Spleen (tissue), 11 donors: ENCODE results near the gene LSM14A. TPM values are rescaled to one million over a fixed set of nuclear protein-coding genes. Genes with fewer than 3 reads are reported as not detected.

Experiments
- DNase-seq: peaks from one replicate; pipeline ENCODE4 v3.0.0-alpha.2; 2020
- H3K27ac ChIP-seq, 8 donors: fragments of 200-600 bp; sonication (generic) in 7 of 8; 1 replicate in 4 of 8; 2 replicates in 4 of 8; pipeline versions ENCODE4 v1.5.0 to v1.8.0; 2016 to 2021; ENCODE audit warnings: inconsistent platforms in 4 of 8, mild to moderate bottlenecking in 4 of 8, moderate library complexity in 1 of 8
- H3K27me3 ChIP-seq, 7 donors: fragments of 200-600 bp; sonication (generic) in 6 of 7; replicated peaks in 1 of 7; 1 replicate in 4 of 7; 2 replicates in 3 of 7; pipeline versions ENCODE4 v1.5.0 to v1.8.0; 2016 to 2021; ENCODE audit warnings: inconsistent platforms in 3 of 7, mild to moderate bottlenecking in 1 of 7
- H3K36me3 ChIP-seq, 6 donors: fragments of 200-600 bp; sonication (generic) in 5 of 6; 1 replicate in 4 of 6; 2 replicates in 2 of 6; pipeline versions ENCODE4 v1.5.0 to v1.8.0; 2016 to 2021; ENCODE audit warnings: inconsistent platforms in 2 of 6
- H3K4me1 ChIP-seq, 6 donors: fragments of 200-600 bp; sonication (generic) in 5 of 6; 1 replicate in 3 of 6; 2 replicates in 3 of 6; pipeline versions ENCODE4 v1.5.0 to v1.8.0; 2016 to 2021; ENCODE audit warnings: inconsistent platforms in 3 of 6
- H3K4me3 ChIP-seq, 8 donors: fragments of 200-600 bp; sonication (generic) in 7 of 8; 1 replicate in 4 of 8; 2 replicates in 4 of 8; pipeline versions ENCODE4 v1.5.0 to v1.8.0; 2016 to 2021; ENCODE audit warnings: inconsistent platforms in 4 of 8, mild to moderate bottlenecking in 4 of 8, moderate library complexity in 2 of 8
- H3K9me3 ChIP-seq, 8 donors: fragments of 200-600 bp; sonication (generic) in 7 of 8; 1 replicate in 4 of 8; 2 replicates in 4 of 8; pipeline versions ENCODE4 v1.5.0 to v1.8.0; 2016 to 2021; ENCODE audit warnings: inconsistent platforms in 4 of 8
- POLR2A ChIP-seq, 3 donors: fragments of 450-650 bp; IDR thresholded peaks; one replicate each; pipeline ENCODE4 v1.5.1; 2017; ENCODE audit warnings: antibody characterized with exemption in 3 of 3, mild to moderate bottlenecking in 1 of 3
- POLR2AphosphoS5 ChIP-seq, 3 donors: sonication (generic); formaldehyde crosslinking; IDR thresholded peaks; one replicate each; pipeline ENCODE4 v1.5.1; 2017; ENCODE audit warnings: antibody characterized with exemption in 3 of 3
- WGBS, 5 donors: extraction: QIAGEN DNeasy Blood & Tissue Kit in 3 of 5; methylation state at CpG; one replicate each; pipeline versions ENCODE4 v1.1.5 to v1.1.7; 2013 to 2018; 5-methylcytosine and 5-hydroxymethylcytosine counted together
- intact Hi-C: fragments of 100-400 bp; cut with DNase I; formaldehyde crosslinking; loops from one replicate; pipeline ENCODE4 v1.15.0; 2023; ENCODE audit warnings: low total_unique reads
- polyA plus RNA-seq, 3 donors: library from polyadenylated mRNA; stranded (reverse); fragments of 200-250 nt; gene quantifications; one replicate each; pipeline ENCODE4 v1.2.1, GENCODE V29; 2013
- total RNA-seq, 7 donors: library from RNA; depleted of rRNA in 3 of 7; stranded (reverse); fragments of >200 nt in 3 of 7; fragmentation: NEBNext Ultra II Directional in 4 of 7; extraction: Animal tissue kit (Norgen Biotek cat#: 25700) in 4 of 7; gene quantifications; one replicate each; pipeline versions ENCODE4 v1.1.0 to v1.2.1, GENCODE V29; 2016 to 2021
- TF ChIP-seq, protein P1 (sequence below), 11 experiments: fragments of 200-600 bp in 7 of 11; fragments of 450-650 bp in 4 of 11; sonication (generic) in 4 of 11; IDR thresholded peaks in 8 of 11; conservative IDR thresholded peaks in 3 of 11; 1 replicate in 7 of 11; 2 replicates in 4 of 11; pipeline versions ENCODE4 v1.4.0 to v1.8.0; 2016 to 2021; ENCODE audit warnings: antibody characterized with exemption in 11 of 11, inconsistent platforms in 4 of 11, mild to moderate bottlenecking in 1 of 11
- donor health status: healthy with polysubstance abuse.
- donor health status: DM: no; HTN: no; CAD: no; lungs with moderate emphysema.
- donor health status: DM: no; HTN: no; CAD: no.
- donor health status: Bipolar disorder and iron deficiency.
- donor health status: healthy.
- donor health status: DM: no; HTN: no; CAD: no.
- donor health status: DM: yes; HTN: yes; CAD: no.

Gene LSM14A
- total and polyA plus RNA-seq, 10 donors = 46.8 to 187 (median 122) TPM

DNA sequence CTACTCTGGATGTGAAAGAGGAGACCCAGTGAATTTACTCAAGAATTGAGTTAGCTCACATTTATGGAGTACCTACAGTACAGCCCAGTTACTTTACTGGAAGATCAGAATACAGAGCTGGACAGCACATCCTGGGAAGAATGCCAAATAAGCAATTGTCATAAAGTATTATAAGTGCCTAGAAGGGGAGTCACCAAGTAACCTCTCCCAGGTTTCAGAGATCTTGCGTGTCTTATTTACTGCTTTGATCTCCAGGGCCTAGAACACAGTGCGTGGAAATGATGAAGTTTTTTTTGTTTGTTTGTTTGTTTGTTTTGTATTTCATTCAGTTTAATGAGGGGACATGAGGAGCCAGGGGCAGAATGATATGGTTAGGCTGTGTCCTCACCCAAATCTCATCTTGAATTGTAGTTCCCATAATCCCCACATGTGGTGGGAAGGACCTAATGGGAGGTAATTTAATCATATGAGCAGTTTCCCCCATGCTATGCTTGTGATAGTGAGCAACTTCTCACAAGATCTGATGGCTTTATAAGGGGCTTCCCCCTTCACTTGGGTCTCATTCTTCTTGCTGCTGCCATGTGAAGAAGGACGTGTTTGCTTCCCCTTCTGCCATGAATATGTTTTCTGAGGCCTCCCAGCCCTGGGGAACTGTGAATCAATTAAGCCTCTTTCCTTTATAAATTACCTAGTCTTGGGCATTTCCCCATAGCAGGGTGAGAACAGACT is 87.2 kb downstream of the LSM14A start:
- intact Hi-C loops = no loop called here
- H3K4me1 ChIP-seq = peaks cover 13 to 87% (median 36%) of the 10 kb centered on the region in 6 donors
- no peak for DNase-seq
- 66 to 78% (median 75%) methylated on average over 3 of the region's 3 CpGs for WGBS, 5 donors
- no peaks in the 10 kb centered on the region for H3K9me3 ChIP-seq
- H3K27ac ChIP-seq = no peak overlapping the region
- peaks cover 0 to 7% (median 0%) of the 10 kb centered on the region in 7 donors for H3K27me3 ChIP-seq
- peaks cover 0 to 6% (median 0%) of the 10 kb centered on the region in 6 donors for H3K36me3 ChIP-seq
- TF ChIP-seq POLR2AphosphoS5 (IDR thresholded peaks at IDR 0.05) (no peak), POLR2A (IDR thresholded peaks at IDR 0.05) (no peak)
- TF ChIP-seq, protein P1, sequence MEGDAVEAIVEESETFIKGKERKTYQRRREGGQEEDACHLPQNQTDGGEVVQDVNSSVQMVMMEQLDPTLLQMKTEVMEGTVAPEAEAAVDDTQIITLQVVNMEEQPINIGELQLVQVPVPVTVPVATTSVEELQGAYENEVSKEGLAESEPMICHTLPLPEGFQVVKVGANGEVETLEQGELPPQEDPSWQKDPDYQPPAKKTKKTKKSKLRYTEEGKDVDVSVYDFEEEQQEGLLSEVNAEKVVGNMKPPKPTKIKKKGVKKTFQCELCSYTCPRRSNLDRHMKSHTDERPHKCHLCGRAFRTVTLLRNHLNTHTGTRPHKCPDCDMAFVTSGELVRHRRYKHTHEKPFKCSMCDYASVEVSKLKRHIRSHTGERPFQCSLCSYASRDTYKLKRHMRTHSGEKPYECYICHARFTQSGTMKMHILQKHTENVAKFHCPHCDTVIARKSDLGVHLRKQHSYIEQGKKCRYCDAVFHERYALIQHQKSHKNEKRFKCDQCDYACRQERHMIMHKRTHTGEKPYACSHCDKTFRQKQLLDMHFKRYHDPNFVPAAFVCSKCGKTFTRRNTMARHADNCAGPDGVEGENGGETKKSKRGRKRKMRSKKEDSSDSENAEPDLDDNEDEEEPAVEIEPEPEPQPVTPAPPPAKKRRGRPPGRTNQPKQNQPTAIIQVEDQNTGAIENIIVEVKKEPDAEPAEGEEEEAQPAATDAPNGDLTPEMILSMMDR (IDR thresholded peaks at IDR 0.05 in 8 of 11, conservative IDR thresholded peaks at IDR 0.05 in 3 of 11) = no peak
- no peak overlapping the region for H3K4me3 ChIP-seq

DNA sequence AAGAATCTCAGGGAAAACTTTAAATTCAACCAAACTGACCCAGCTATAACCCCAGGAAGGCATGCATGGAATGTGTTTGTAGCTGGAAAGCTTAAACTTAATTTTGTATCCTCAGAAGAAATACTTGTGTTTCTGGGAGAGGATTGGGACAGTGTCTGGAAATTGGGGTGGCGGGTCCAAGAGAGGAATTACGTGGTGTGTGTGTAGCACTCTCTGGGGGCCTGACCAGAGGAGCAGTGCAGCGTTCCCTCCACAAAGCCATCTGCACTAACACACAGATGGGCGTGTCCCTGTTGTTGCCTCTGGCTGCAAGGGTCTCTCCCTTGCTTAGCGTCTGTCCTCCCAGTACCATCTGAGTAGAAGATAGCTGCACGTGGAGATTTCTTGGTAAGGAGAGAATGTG is 88.5 kb downstream of the LSM14A start:
- TF ChIP-seq POLR2A (IDR thresholded peaks at IDR 0.05) = no peak
- TF ChIP-seq, protein P1 (IDR thresholded peaks at IDR 0.05 in 8 of 11, conservative IDR thresholded peaks at IDR 0.05 in 3 of 11) = no peak
- TF ChIP-seq POLR2AphosphoS5 (IDR thresholded peaks at IDR 0.05) = no peak
- H3K4me3 ChIP-seq = no peak overlapping the region
- H3K36me3 ChIP-seq = peaks cover 0 to 6% (median 0%) of the 10 kb centered on the region in 6 donors
- peak overlapping the region in 1 of 8 donors; percentile 41 for H3K27ac ChIP-seq
- 65 to 75% (median 70%) methylated on average over 6 of the region's 6 CpGs for WGBS, 5 donors
- DNase-seq = no peak
- no peaks in the 10 kb centered on the region for H3K27me3 ChIP-seq
- H3K9me3 ChIP-seq = no peaks in the 10 kb centered on the region
- intact Hi-C loops = no loop called here
- H3K4me1 ChIP-seq = peaks cover 9 to 90% (median 39%) of the 10 kb centered on the region in 6 donors

DNA sequence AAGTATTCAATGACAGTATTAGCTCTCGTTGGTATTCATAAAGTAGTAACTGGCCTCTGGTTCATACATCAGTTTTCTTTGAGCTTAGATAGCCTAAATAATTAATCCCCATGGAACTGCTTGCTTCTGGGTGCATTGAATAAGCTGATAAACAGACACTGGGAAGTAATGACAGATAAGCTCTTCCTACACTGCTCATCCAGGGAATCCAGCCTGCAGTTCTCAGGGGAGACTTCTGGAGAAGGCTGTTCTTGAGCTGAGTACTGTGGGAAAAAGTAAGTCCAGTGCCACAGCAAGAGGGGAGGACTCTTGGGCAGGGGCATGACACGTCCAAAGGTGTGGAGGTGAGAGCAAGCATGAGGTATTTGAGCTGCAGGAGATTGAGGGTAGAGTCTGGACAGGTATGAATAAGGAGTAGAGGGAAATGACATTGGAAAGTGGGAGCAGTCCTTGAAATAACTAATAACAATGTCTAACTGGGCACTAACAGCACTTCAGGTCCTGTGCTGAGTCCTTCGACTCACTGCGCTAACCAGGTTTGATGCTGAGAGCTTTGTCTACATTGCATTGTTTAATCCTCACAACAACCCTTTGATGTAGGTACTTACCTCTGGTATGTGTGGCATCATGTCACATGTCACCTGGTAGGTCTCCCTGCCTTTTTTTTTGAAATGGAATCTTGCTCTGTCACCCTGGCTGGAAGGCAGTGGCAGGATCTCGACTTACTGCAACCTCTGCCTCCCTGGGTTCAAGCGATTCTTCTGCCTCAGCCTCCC is 89.2 kb downstream of the LSM14A start:
- no peak for TF ChIP-seq POLR2AphosphoS5 (IDR thresholded peaks at IDR 0.05)
- TF ChIP-seq, protein P1 (IDR thresholded peaks at IDR 0.05 in 8 of 11, conservative IDR thresholded peaks at IDR 0.05 in 3 of 11) = no peak
- TF ChIP-seq POLR2A (IDR thresholded peaks at IDR 0.05) = no peak
- Histone ChIP-seq H3K4me1 (peaks cover 7 to 90% (median 32%) of the 10 kb centered on the region in 6 donors), H3K9me3 (no peaks in the 10 kb centered on the region), H3K27ac (peak overlapping the region in 1 of 8 donors; percentile 41), H3K4me3 (no peak overlapping the region), H3K36me3 (peaks cover 0 to 6% (median 0%) of the 10 kb centered on the region in 6 donors), H3K27me3 (no peaks in the 10 kb centered on the region)
- 86 to 91% (median 88%) methylated on average over 6 of the region's 6 CpGs for WGBS, 5 donors
- intact Hi-C loops = no loop called here
- no peak for DNase-seq

DNA sequence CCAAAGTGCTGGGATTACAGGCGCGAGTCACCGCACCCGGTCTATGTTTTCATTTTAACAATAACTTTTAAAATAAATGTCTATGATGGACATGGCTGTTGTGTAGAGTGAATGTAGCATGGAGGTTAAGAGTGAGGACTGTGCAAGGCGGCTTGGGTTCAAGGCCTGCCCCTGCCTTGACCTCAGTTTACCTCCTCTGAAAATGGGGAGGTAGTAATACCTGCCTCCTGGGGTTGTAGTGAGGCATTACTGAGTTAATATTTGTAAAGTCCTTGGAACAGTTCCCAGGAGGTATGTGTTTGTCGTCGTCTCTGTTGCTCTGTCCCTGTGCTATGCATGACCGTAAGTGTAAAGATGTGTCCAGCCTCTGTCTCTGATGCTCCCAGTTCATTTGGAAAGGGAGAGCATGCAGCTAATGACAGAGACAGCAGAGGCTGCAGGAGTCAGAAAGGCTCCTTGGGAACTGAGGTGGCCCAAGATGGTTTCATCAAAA is 91.5 kb downstream of the LSM14A start:
- intact Hi-C loops = no loop called here
- Histone ChIP-seq H3K9me3 (no peaks in the 10 kb centered on the region), H3K4me3 (no peak overlapping the region), H3K27me3 (no peaks in the 10 kb centered on the region), H3K4me1 (peaks cover 9 to 91% (median 41%) of the 10 kb centered on the region in 6 donors), H3K27ac (peak overlapping the region in 2 of 8 donors; percentile 22 to 89), H3K36me3 (peaks cover 0 to 3% (median 0%) of the 10 kb centered on the region in 6 donors)
- 87 to 95% (median 89%) methylated on average over 8 of the region's 8 CpGs for WGBS, 5 donors
- TF ChIP-seq, protein P1 (IDR thresholded peaks at IDR 0.05 in 8 of 11, conservative IDR thresholded peaks at IDR 0.05 in 3 of 11) = no peak
- no peak for TF ChIP-seq POLR2A (IDR thresholded peaks at IDR 0.05)
- no peak for TF ChIP-seq POLR2AphosphoS5 (IDR thresholded peaks at IDR 0.05)
- DNase-seq = no peak
